ENCODE data around the gene RNASE1.

Gene RNASE1

GRCh38 chr14:20802341-20803084, at the start of gene RNASE1:
Gene RNASE1 (minus strand): TSS chr14:20802844. CDS start chr14:20802068, 776 bp downstream.
- DNase-seq, result no peak
- Mint-ChIP-seq H3K4me1 (peaks cover 68% of the 10 kb centered on the region), H3K27ac (peak within 1 kb of the TSS; percentile 85), H3K36me3 (ENCODE audit: low read depth) (no peaks in the 10 kb centered on the region), H3K9me3 (no peaks in the 10 kb centered on the region), H3K27me3 (ENCODE audit: low read depth, poor library complexity) (no peaks in the 10 kb centered on the region), H3K4me3 (no peak within 1 kb of the TSS)
- TF ChIP-seq CTCF (IDR thresholded peaks at IDR 0.05), result no peak

GRCh38 chr14:20848955-20849570, 46.4 kb upstream of the RNASE1 start:
- H3K36me3 Mint-ChIP-seq (ENCODE audit: low read depth), result no peaks in the 10 kb centered on the region
- no peak for TF ChIP-seq CTCF (IDR thresholded peaks at IDR 0.05)
- peaks cover 13% of the 10 kb centered on the region for H3K27me3 Mint-ChIP-seq (ENCODE audit: low read depth, poor library complexity)
- no peaks in the 10 kb centered on the region for H3K9me3 Mint-ChIP-seq
- no peak for DNase-seq
- peak overlapping the region; percentile 65 for H3K27ac Mint-ChIP-seq
- peaks cover 15% of the 10 kb centered on the region for H3K4me1 Mint-ChIP-seq
- H3K4me3 Mint-ChIP-seq, result peak overlapping the region; percentile 29

- DNase-seq, result no peak
- peak overlapping the region; percentile 29 for H3K4me3 Mint-ChIP-seq
- no peak for TF ChIP-seq CTCF (IDR thresholded peaks at IDR 0.05)
- no peaks in the 10 kb centered on the region for H3K36me3 Mint-ChIP-seq (ENCODE audit: low read depth)
- H3K27me3 Mint-ChIP-seq (ENCODE audit: low read depth, poor library complexity), result peaks cover 11% of the 10 kb centered on the region
- H3K27ac Mint-ChIP-seq, result peak overlapping the region; percentile 65
- peaks cover 15% of the 10 kb centered on the region for H3K4me1 Mint-ChIP-seq
- H3K9me3 Mint-ChIP-seq, result no peaks in the 10 kb centered on the region
These were observed 45.8 kb upstream of the RNASE1 start for GRCh38 chr14:20848316-20848954.

GRCh38 chr14:20846560-20846959, 43.9 kb upstream of the RNASE1 start:
- no peak for TF ChIP-seq CTCF (IDR thresholded peaks at IDR 0.05)
- Mint-ChIP-seq H3K27ac (peak overlapping the region; percentile 63), H3K27me3 (ENCODE audit: low read depth, poor library complexity) (peaks cover 8% of the 10 kb centered on the region), H3K9me3 (no peaks in the 10 kb centered on the region), H3K4me1 (peaks cover 15% of the 10 kb centered on the region), H3K4me3 (no peak overlapping the region), H3K36me3 (ENCODE audit: low read depth) (no peaks in the 10 kb centered on the region)
- DNase-seq, result no peak

- Mint-ChIP-seq H3K27me3 (ENCODE audit: low read depth, poor library complexity) (peaks cover 6% of the 10 kb centered on the region), H3K4me1 (peaks cover 9% of the 10 kb centered on the region), H3K27ac (no peak overlapping the region), H3K36me3 (ENCODE audit: low read depth) (peaks cover 5% of the 10 kb centered on the region), H3K9me3 (peaks cover 6% of the 10 kb centered on the region), H3K4me3 (no peak overlapping the region)
- no peak for TF ChIP-seq CTCF (IDR thresholded peaks at IDR 0.05)
- DNase-seq, result no peak
These were observed 38.5 kb upstream of the RNASE1 start for GRCh38 chr14:20841096-20841495.
